ENCODE results near the gene C11orf68. TPM values are rescaled to one million over a fixed set of nuclear protein-coding genes. Genes with fewer than 3 reads are reported as not detected.

The C11orf68 gene
- total and polyA plus RNA-seq, 10 of the 15 experiments (the other 5 are each of a cell fraction or from before 2014, with no cell fraction given): 3.0 to 25.4 (median 16.7) TPM

- TF ChIP-seq HSF1 (IDR thresholded peaks at IDR 0.05; ENCODE audit: low read depth, low read length) (no peak), POLR2A (IDR thresholded peaks at IDR 0.05; ENCODE audit: low read depth, low read length) (no peak), JUNB (IDR thresholded peaks at IDR 0.05) (no peak), RAD21 (IDR thresholded peaks at IDR 0.05; ENCODE audit: insufficient read depth, low read depth, low read length) (no peak), NR2F1 (conservative IDR thresholded peaks at IDR 0.05) (peak; percentile 81), ESRRA (IDR thresholded peaks at IDR 0.05; ENCODE audit: low read length) (0 out of 2 replicates have a peak, but pooled peaks have one; percentile 37), ZNF274 (IDR thresholded peaks at IDR 0.05; ENCODE audit: insufficient read depth, insufficient read length) (no peak), EGR1 (IDR thresholded peaks at IDR 0.05; ENCODE audit: borderline replicate concordance in 1 of 2, low read depth in 2 of 2, low read length in 2 of 2) (no peak), NRF1 (conservative IDR thresholded peaks at IDR 0.05; ENCODE audit: low read depth, low read length) (no peak), PML (IDR thresholded peaks at IDR 0.05; ENCODE audit: low read length) (no peak), MLLT1 (IDR thresholded peaks at IDR 0.05) (no peak), SMAD5 (IDR thresholded peaks at IDR 0.05; ENCODE audit: low read depth) (no peak), RB1 (IDR thresholded peaks at IDR 0.05; ENCODE audit: borderline replicate concordance) (peak; percentile 69; the same call in 1 of the 2 replicates), TARDBP (IDR thresholded peaks at IDR 0.05; ENCODE audit: borderline replicate concordance) (no peak), ASH2L (IDR thresholded peaks at IDR 0.05; ENCODE audit: borderline replicate concordance, low read depth) (no peak), GATAD2B (conservative IDR thresholded peaks at IDR 0.05; ENCODE audit: low read depth) (no peak), SUPT20H (IDR thresholded peaks at IDR 0.05; ENCODE audit: borderline replicate concordance, control insufficient read depth, low read depth, low read length) (no peak), NBN (IDR thresholded peaks at IDR 0.05) (0 out of 2 replicates have a peak, but pooled peaks have one; percentile 38), IKZF2 (IDR thresholded peaks at IDR 0.05) (peak; percentile 54 to 58; a peak in 3 of 4 replicates), HDAC2 (IDR thresholded peaks at IDR 0.05) (no peak), ZBTB4 (CRISPR knock-in tag; IDR thresholded peaks at IDR 0.05) (no peak), MEF2B (IDR thresholded peaks at IDR 0.05; ENCODE audit: partially characterized antibody, poor library complexity, severe bottlenecking) (peak; percentile 87)
These were observed 6.9 kb downstream of the C11orf68 start (continued) for GRCh38 chr11:65911682-65912568.

Data from GM12878 (cell line).